HG02759 (cell line): ENCODE results near the gene TRRAP.
"Not testable (repeated sequence)": the region's sequence is repeated elsewhere in the genome, so short reads cannot be mapped to it uniquely, and the experiment has no call there.

Source experiments
- ATAC-seq: cut with Tn5 transposase; IDR thresholded peaks from one replicate; pipeline ENCODE4 v1.9.1; 2021; ENCODE audit warnings: mild to moderate bottlenecking, moderate library complexity; ENCODE audit not compliant: unreplicated experiment

The TRRAP gene

DNA sequence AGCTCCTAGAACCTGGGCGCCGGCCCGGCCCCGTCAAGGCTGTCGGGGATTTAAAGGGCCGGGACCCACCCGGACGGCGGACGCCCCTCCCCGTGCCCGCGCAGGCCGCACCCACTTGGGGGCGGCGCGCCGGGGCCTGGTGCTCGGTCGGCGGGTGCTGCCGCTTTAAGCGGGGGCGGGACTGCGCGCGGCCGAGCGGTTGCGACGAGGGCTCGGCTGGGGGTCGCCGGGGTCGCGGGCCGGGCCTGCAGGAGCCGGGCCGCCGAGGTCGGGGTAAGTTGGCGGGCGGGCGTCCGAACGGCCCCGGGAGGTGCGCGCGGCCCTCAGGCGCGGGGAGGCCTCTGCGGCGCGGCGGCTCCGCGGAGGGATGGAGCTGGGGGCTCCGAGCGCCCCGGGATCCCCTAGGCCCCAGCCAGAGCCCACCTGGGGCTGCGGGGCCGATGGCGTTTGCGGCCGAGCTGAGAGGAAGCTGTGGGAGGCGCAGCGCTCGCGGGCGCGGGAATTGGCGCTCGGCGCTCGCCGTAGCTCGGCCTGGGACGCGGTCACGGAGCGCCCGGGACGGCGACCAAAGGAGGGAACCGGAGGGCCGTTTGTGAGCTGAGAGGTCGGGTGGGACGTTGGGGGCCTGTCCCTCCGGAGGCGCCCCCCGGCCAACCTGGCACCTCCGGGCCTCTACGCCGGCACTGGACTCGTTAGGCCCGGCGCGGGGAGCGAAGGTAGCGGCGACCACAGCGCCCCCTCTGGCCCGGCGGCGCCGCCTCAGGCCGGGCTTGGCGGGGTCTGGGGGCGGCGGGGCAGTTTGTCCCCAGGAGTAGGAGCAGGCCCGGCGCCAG is at the start of gene TRRAP:
TSS of gene TRRAP (plus strand) at position 168 of the 833 bp plus-strand sequence. CDS start 2,619 bp downstream, outside the sequence.
- ATAC-seq = peak; percentile 79

DNA sequence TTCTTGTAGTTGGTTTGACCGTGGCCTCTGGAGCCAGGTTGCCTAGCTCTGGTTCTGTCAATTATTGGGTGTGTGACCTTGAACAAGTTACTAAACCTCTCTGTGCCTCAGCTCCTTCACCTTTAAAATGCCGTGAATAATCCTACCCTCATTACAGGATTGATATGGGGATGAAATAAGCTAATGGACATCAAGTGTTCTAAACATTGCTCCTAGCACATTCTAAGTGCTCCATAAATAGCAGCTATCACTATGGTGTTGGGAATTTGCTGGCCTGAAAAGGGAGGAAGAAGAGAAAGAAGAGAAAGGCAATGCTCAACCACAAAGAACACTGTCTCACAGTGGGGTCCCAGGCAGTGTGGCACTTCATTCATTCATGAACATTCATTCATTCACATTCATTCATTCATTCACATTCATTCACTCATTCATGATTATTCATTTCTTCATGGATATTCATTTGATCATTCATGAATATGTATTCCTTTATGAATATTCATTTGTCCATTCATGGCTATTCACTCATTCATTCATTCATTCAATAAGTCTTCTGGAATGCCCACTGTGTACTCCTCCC is 47.3 kb upstream of the TRRAP start:
- no peak for ATAC-seq

DNA sequence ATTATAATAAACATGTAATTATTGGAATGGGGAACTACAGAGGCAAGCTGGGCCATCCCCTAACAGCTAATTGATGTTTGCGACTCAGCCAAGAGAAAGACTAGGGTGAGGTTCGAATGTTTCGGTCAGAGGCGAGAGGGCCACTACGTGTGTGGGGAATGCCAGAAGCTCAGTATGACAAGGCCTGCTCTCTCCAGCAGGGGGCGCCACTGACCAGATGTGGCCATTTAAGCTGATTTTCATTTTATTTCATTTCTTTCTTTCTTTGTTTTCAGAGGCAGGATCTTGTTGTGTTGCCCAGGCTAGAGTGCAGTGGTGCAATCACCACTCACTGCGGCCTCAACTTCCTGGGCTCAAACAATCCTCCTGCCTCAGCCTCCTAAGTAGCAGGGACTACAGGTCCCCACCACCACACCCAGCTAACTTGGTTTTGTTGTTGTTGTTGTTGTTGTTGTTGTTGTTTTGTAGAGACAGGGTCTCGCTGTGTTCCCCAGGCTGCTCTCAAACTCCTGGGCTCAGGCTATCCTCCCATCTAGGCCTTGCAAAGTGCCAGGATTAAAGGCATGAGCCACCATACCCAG is 46.6 kb upstream of the TRRAP start:
- no peak for ATAC-seq

DNA sequence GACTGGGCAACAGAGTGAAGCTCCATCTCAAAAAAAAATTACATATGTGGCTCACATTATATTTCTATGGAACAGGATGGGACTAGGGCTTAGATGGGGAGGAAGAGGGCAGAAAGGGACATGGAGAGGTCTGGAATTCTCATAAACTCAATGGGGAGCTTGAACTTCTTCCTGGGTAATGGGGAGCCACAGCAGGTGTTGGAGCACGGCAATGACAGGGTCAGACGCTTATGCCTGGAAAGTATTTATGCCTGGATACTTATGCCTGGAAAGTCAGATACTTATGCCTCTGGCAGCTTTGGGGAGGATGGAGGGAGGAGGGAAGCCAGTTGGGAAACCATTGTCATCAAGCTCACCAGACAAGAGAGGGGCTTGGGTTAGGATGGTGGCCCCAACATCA is 45.3 kb upstream of the TRRAP start:
- ATAC-seq = no peak

DNA sequence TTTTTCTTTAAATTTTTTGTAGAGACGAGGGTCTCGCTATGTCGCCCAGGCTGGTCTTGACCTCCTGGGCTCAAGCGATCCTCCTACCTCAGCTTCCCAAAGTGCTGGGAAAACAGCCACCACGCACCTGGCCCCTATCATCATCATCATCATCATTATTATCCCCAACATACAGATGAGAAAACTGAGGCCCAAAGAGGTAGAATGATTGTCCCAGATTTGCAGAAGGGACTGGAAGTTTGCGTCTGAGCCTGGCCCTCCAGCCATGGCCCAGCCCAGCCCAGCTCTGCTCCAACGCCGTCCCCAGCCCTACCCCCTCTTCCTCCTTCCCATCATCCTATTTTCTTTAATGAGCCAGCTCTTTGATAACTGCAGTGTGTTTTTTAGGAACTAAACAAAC is 43.4 kb upstream of the TRRAP start:
- ATAC-seq = no peak

DNA sequence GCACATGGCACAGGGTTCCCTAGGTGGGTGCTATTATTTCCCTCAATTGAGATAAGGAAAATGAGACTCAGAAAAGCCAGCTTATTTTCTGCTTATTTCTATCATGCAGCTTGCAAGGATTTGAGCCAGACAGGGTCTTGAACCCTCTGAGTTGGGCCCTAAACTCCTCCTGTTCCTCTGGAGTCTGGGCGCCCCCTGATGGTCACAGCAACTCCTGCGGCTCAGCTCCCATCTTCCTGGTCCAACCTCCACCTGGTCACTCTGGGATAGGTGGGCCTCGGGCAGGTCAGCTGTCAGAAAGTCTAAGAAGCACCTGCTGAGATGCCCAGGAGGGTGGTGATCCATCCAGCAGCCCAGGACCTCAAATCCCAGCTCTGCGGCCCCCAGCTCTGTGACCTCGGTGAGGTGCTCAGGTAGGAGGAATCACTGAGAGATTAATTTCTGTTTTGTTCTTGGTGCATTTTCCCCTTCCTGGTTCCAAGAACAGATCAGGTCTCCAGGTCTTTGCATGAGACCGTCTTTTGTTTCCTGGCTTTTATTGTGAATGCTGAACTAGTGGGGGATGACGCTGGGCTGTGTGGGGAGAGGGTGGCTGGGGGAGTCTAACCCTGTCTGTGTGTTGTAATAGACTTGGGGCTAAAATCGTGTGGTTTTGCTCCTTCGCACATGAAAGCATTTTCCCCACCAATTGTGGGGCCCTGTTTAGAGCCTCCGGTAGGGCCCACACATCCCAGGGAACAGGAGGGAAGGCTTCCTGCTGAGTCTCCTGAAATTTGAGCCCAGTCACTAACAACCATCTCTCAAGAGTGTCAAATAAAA is 41.3 kb upstream of the TRRAP start:
- no peak for ATAC-seq

DNA sequence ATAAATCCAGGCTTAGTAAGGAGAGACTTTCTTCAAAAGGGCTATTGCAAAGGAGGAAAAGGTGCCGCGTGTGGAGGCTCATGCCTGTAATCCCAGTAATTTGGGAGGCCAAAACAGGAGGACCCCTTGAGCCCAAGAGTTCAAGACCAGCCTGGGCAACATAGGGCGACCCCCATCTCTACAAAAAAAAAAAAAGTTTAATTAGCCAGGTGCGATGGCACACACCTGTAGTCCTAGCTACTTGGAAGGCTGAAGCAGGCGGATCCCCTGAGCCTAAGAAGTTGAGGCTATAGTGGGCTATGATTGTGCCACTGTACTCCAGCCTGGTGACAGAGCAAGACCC is 40.7 kb upstream of the TRRAP start:
- ATAC-seq = no peak

DNA sequence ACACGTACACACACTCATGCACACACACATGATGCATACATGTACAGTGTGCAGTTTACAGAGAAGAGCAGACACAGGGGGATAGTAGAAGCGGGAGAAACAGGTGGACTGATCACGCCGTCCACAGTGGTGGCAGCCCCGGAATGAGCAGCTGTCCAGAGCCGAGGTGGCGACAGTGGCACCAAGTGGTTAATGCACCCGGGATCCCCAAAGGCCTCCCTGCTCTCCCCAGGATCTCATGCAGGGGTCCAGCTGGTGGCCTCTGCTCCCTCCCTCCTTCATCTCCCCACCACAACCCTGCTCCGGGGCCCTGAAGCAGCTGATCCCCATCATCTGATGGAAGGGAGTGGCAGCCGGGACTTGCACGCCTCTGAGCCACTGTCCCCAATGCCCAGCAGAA is 38.2 kb upstream of the TRRAP start:
- ATAC-seq = no peak

DNA sequence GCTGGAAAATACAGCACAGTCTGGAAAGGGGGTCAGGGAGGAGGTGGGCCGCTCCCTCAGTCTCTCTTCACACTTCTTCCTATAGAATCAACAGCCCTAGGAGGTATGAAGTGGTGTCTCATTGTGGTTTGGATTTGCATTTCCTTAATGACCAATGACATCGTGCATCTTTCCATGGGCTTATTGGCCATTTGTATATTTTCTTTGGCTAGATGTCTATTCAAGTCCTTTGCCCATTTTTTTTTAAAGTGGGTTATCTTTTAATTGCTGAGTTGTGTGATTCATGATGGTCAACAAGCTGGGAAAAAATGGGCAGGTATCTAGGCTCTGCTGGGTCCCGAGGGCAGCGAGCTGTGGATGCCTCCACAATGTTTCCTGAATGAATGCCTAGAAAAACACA is 37.6 kb upstream of the TRRAP start:
- ATAC-seq = no peak

DNA sequence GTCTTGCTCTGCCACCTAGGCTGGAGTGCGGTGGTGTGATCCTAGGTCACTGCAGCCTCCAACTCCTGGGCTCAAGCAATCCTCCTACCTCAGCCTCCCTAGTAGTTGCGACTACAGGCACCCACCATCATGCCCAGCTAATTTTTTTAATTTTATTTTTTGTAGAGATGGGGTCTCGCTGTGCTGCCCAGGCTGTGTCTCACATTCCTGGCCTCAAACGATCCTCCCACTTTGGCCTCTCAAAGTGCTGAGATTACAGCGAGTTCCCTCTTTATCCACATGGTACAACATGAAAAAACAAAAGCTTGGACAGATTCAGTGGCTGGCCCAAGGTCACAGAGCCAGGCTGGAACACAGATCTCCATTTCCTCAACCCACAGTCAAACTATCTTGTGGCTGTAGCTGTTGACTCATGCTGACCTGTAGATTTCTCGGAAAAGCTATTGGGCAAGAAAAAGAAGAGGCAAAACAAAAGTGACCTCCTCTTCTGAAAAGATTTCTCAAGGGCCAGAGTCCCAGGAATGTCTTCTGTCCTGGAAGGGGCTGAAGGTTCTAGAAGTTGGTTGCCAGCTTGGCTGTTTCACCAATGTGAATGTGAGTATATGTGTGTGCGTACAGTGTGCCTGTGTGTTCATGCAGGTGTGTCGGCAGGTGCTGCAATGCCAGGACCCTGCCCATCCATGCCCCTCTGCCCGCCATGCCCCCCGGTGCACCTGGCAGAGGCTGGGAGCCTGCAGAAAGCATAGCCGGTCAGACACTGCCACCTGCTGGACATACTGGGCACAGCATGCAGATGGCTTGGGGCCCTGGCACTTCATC is 36.9 kb upstream of the TRRAP start:
- peak; percentile 59 for ATAC-seq

DNA sequence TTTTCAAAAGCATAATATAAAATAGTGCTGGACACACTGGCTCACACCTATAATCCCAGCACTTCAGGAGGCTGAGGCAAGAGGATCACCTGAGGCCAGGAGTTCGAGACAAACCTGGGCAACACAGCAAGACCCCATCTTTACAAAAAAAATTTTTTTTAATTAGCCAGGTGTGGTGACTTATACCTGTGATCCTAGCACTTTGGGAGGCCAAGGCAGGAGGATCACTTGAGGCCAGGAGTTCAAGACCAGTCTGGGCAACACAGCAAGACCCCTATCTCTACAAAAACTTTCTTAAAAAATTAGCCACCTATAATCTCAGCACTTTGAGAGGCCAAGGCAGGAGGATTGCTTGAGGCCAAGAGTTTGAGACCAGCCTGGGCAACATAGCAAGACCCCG is 35.8 kb upstream of the TRRAP start:
- ATAC-seq = not testable (repeated sequence)

DNA sequence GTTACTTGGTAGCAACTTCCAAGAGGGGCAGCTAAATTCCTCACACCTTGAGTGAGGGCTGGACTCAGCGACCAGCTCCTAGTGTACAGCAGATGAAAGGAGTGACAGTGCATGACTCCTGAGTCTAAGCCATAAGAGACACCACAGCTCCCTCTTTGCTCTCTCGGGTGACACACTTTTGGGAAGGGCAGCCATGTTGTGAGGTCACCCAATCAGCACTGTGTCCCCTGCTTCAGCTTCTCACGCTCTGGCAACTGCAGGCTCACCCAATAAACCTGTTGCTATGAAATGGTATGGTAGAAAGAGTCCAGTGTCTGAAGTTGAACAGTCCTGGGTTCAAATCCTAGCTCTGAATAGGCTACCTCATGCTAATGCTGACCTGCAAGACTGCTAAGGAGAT is 29.4 kb upstream of the TRRAP start:
- no peak for ATAC-seq

DNA sequence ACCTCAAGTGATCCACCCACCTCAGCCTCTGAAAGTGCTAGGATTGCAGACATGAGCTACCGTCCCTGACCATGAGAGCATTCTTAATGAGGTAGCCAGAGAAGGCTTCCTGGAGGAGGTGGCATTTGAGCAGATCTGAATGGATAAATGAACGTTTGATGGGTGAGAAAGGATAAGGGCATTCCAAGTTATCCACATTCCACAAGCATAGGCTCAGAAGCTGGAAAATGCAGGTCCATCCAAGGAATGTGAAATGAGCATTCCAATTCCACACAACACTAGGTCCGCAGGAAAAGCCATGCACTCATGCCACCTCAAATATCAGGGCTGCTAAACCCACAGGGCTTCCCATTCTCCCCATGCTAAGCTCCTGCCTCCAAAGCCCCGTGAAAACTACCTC is 25.5 kb upstream of the TRRAP start:
- ATAC-seq = no peak

DNA sequence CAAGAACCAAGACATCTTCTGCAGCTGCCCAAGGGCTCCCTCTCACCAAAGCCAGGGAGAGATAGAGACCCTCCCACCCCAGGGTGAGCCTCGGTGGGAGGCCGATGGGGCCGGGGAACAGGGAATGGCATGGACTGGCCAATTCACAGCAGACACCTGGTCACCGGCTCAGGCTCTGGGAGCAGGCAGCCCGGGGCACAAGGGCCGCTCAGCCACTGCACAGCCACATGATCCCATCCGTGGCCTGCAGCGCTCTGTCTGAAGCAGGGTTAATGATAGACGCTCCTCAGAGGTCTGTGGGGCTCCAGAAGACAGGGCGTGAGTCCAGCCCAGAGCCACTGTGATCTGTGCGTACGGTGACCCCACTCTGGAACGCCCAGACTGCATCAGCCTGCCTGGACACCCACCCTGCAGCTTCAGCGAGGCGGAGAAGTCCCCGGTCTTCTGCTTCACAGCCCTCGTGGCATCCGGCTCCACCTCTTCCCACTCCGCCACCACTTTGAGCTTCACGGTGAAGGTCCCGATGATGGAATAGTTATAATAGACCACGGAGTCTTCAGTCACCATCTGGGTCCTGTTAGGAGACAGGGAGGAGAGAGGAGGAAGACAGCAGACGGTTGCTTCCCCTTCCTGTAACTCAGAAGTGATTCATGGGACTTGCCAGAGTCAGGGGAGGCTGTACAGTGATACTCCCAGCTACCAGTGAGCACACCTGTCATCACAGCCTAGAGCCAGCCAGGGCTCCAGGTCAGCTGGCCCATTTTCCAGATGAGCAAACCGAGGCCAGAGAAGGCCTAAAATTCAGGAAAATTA is 22.5 kb upstream of the TRRAP start:
- no peak for ATAC-seq

DNA sequence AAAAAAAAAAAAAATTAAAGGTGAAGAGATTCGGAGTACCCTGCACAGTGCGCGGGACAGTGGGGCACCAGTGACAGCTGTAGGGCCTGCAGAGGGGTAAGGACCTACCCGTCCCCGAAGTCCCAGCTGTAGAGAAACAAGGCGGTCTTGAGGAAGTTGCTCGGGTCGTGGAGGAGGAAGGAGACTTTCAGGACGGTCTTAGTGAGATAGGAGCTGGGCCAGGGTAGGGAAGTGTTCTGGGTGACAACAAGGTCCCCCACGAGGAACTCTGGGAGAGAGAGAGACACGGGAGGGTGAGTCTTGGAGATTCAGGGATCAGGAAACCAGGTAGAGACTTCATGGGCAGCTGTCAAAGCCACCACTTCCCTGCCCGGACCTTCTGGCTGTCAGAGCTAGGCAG is 18.3 kb upstream of the TRRAP start:
- ATAC-seq = no peak

DNA sequence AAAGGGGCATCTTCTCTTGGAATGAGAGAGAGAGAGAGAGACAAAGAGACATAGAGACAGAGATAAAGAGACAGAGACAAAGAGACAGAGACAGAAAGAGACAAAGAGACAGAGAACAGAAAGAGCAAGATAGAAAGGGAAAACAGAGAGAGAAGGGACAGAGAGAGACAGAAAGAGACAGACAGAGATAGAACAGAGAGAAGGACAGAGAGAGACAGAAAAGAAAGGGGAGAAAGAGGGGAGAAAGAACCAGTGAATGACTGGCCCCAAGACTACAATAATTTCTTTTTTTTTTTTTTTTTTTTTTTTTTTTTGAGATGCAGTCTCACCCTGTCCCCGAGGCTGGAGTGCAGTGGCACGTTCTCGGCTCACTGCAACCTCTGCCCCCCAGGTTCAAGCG is 16.1 kb upstream of the TRRAP start:
- no peak for ATAC-seq

DNA sequence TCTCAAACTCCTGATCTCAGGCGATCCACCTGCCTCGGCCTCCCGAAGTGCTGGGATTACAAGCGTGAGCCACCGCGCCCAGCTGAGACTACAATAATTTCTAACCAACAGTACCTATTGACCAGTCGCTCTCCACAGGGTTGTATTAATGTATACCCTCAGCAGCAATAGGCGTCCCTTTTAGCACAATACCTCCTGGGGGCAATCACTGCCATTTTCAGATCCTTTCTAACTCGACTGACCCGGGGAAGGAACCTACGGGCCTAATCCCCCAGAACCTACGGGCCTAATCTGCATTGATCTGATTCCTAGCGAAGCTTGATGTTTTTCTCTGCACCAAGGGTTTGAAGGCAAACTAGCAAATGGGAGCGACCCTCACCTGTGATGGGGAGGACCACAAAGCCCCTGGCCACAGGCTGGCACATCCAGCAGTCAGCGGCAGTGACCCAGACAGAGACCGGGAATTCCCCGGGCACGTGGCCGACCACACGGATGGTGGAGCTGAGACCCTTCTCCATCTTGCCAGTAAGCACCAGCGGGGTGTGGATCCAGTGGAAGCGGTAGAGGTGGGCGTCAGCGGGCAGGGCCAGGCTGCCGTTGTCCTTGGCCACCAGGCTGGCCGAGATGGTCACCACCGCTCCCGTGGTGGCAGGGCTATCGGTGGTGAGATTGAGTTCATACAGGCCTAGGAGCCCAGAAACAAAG is 15.5 kb upstream of the TRRAP start:
- ATAC-seq = no peak

DNA sequence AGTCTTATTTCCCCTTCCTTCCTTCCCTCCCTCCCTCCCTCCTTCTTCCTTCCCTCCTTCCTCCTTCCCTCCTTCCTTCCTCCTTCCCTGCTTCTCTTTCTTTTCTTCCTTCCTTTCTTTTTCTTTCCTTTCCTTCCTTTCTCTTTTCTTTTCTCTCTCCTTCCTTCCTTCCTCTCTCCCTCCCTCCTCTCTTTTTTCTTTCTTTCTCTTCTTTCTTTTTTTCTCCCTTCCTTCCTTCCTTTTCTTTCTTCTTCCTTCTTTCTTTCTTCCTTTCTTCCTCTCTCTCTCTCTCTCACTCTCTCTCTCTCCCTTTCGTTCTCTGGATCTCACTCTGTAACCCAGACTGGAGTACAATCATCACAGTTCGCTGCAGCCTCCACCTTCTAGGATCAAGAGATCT is 14.7 kb upstream of the TRRAP start:
- ATAC-seq = no peak

DNA sequence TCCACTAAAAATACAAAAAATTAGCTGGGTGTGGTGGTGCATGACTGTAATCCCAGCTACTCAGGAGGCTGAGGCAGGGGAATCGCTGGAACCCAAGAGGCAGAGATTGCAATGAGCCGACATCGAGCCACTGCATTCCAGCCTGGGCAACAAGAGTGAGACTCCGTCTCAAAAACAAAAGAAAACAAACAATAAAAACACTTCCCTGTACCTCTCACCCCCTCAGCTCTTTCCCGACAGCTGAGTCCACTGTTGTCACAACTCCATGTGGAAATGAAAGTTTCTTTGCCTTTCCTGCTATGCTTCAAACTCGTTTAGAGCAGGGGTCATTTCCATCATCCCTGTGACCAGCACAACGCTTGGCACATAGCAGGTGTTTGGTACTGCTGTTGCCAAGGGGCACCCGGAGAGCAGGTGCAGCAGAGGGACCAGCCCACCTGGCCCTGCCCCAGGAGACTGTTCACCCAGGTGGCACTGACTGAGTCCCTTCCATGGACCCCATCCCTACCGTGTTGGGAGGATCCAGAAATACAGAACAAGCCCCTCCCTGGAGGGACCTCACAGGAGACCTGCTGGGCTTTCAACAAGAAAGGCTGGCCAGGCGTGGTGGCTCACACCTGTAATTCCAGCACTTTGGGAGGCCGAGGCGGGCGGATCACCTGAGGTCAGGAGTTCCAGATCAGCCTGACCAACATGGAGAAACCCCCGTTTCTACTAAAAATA is 13.4 kb upstream of the TRRAP start:
- ATAC-seq = no peak
